GM12878 (cell line): ENCODE results near the gene SLC25A45. TPM values are rescaled to one million over a fixed set of nuclear protein-coding genes. Genes with fewer than 3 reads are reported as not detected.

Experiments
- ATF2 ChIP-seq: IDR thresholded peaks from 2 replicates; pipeline ENCODE4 v1.6.1; 2012; ENCODE audit warnings: low read length, inconsistent platforms
- ATF7 ChIP-seq: fragments of 450-650 bp; IDR thresholded peaks from 2 replicates; pipeline ENCODE4 v1.6.1; 2016; ENCODE audit warnings: low read depth, mild to moderate bottlenecking
- CREB1 ChIP-seq: IDR thresholded peaks from 2 replicates; pipeline ENCODE4 v1.6.1; 2012; ENCODE audit warnings: low read depth, mild to moderate bottlenecking, inconsistent platforms
- IKZF1 ChIP-seq: fragments of 450-650 bp; conservative IDR thresholded peaks from 2 replicates; pipeline ENCODE4 v1.6.1; 2017; ENCODE audit warnings: antibody characterized with exemption, mild to moderate bottlenecking
- IRF5 ChIP-seq: fragments of 450-650 bp; IDR thresholded peaks from 2 replicates; pipeline ENCODE4 v1.6.1; 2017; ENCODE audit warnings: borderline replicate concordance
- KDM1A ChIP-seq: fragments of 200-600 bp; sonication (generic); IDR thresholded peaks from 2 replicates; pipeline ENCODE4 v1.6.1; 2016; ENCODE audit warnings: borderline replicate concordance
- LARP7 ChIP-seq: fragments of 450-650 bp; IDR thresholded peaks from 2 replicates; pipeline ENCODE4 v1.6.1; 2017; ENCODE audit warnings: mild to moderate bottlenecking
- MTA2 ChIP-seq: fragments of 450-650 bp; IDR thresholded peaks from 2 replicates; pipeline ENCODE4 v1.6.1; 2016; ENCODE audit warnings: low read depth, mild to moderate bottlenecking, moderate library complexity
- NKRF ChIP-seq: fragments of 450-650 bp; conservative IDR thresholded peaks from 2 replicates; pipeline ENCODE4 v1.6.1; 2017; ENCODE audit warnings: mild to moderate bottlenecking, moderate library complexity
- POLR2A ChIP-seq: IDR thresholded peaks from 2 replicates; pipeline ENCODE4 v1.6.1; 2011; ENCODE audit warnings: low read depth, mild to moderate bottlenecking, low read length
- PRDM15 ChIP-seq: fragments of 450-650 bp; formaldehyde crosslinking; IDR thresholded peaks from 2 replicates; pipeline ENCODE4 v1.4.0; 2020; ENCODE audit warnings: mild to moderate bottlenecking, moderate library complexity
- REST ChIP-seq: IDR thresholded peaks from 2 replicates; pipeline ENCODE4 v1.6.1; 2012; ENCODE audit warnings: mild to moderate bottlenecking, low read depth, low read length
- ZNF592 ChIP-seq: fragments of 450-650 bp; IDR thresholded peaks from 2 replicates; pipeline ENCODE4 v1.6.1; 2017; ENCODE audit warnings: mild to moderate bottlenecking, moderate library complexity
- polyA plus RNA-seq, 11 experiments: library from polyadenylated mRNA; depleted of rRNA in 4 of 11; unstranded in 6 of 11; stranded (reverse) in 5 of 11; fragments of >200 nt; fragmentation: Nextera tagmentation in 4 of 11; fragmentation: Illumina TruSeq in 1 of 11; extraction: Ambion mirVana in 4 of 11; extraction: Trizol in 1 of 11; gene quantifications; 1 replicate in 1 of 11; 2 replicates in 10 of 11; pipeline versions ENCODE4 v1.2.1 to v1.2.3, GENCODE V29; 2011 to 2016; ENCODE audit warnings: inconsistent platforms in 2 of 11, missing spikeins in 2 of 11, low read depth in 1 of 11
- total RNA-seq, 4 experiments: library from RNA; depleted of rRNA in 3 of 4; stranded (reverse); fragments of >200 nt in 3 of 4; fragmentation: Illumina TruSeq in 1 of 4; extraction: Trizol in 1 of 4; gene quantifications; 2 replicates each; pipeline versions ENCODE4 v1.2.1 to v1.2.3, GENCODE V29; 2013 to 2021

SLC25A45 gene
- total and polyA plus RNA-seq, 10 of the 15 experiments (the other 5 are each of a cell fraction or from before 2014, with no cell fraction given), result 4.1 to 35.2 (median 20.3) TPM

- no peak for TF ChIP-seq PRDM15 (CRISPR knock-in tag)
- TF ChIP-seq POLR2A, result peak; percentile 84
- peak; percentile 54 for TF ChIP-seq NKRF
- peak; percentile 81 for TF ChIP-seq REST
- no peak for TF ChIP-seq ATF7
- TF ChIP-seq ATF2, result no peak
- no peak for TF ChIP-seq ZNF592
- peak; percentile 77 for TF ChIP-seq LARP7
- TF ChIP-seq CREB1, result no peak
- no peak for TF ChIP-seq IRF5
- peak; percentile 71 for TF ChIP-seq IKZF1
- no peak for TF ChIP-seq MTA2
- TF ChIP-seq KDM1A, result no peak
Measured at GRCh38 chr11:65354265-65355012, 28.0 kb downstream of the SLC25A45 start, which contains the start of gene TIGD3 (continued).
